ENCODE measurements around the gene TMEM132C.
"Not testable (repeated sequence)": the region's sequence is repeated elsewhere in the genome, so short reads cannot be mapped to it uniquely, and the experiment has no call there.

TMEM132C gene

GRCh38 chr12:128267131-128267622, at the start of gene TMEM132C:
TSS of gene TMEM132C (plus strand) at chr12:128267170. CDS start at chr12:128267403, 233 bp downstream.
- Mint-ChIP-seq H3K9me3 (peaks cover 1% of the 10 kb centered on the region), H3K27ac (no peak within 1 kb of the TSS), H3K4me1 (no peaks in the 10 kb centered on the region), H3K4me3 (no peak within 1 kb of the TSS), H3K27me3 (peaks cover 11% of the 10 kb centered on the region), H3K36me3 (no peaks in the 10 kb centered on the region)
- no peak for ATAC-seq (ENCODE audit: low read depth)
- no peak for DNase-seq (ENCODE audit: low spot score in 2 of 2)

DNA sequence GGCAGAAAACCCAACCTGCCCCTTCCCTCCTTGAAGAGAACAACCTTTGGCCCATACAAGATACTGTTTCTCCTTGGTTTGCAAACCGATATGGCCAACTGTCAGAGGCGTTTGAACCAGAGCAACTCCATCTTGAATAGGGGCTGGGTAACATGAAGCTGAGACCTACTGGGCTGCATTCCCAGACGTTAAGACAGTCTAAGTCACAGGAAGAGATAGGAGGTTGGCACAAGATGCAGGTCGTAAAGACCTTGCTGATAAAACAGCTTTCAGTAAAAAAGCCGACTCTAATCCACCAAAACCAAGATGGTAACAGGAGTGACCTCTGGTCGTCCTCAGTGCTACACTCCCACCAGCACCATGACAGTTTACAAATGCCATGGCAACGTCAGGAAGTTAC, 42.7 kb upstream of the TMEM132C start:
- Mint-ChIP-seq H3K36me3 (peaks cover 1% of the 10 kb centered on the region), H3K4me1 (no peaks in the 10 kb centered on the region), H3K27ac (no peak overlapping the region), H3K27me3 (peaks cover 3% of the 10 kb centered on the region), H3K4me3 (no peak overlapping the region), H3K9me3 (peaks cover 6% of the 10 kb centered on the region)
- no peak for ATAC-seq (ENCODE audit: low read depth)
- no peak for DNase-seq (ENCODE audit: low spot score in 2 of 2)

GRCh38 chr12:128228581-128228980, 38.4 kb upstream of the TMEM132C start:
- H3K36me3 Mint-ChIP-seq = no peaks in the 10 kb centered on the region
- ATAC-seq (ENCODE audit: low read depth) (no peak), DNase-seq (ENCODE audit: low spot score in 2 of 2) (no peak)
- H3K4me3 Mint-ChIP-seq = no peak overlapping the region
- peaks cover 3% of the 10 kb centered on the region for H3K27me3 Mint-ChIP-seq
- H3K4me1 Mint-ChIP-seq = no peaks in the 10 kb centered on the region
- H3K27ac Mint-ChIP-seq = no peak overlapping the region
- peaks cover 10% of the 10 kb centered on the region for H3K9me3 Mint-ChIP-seq

DNA sequence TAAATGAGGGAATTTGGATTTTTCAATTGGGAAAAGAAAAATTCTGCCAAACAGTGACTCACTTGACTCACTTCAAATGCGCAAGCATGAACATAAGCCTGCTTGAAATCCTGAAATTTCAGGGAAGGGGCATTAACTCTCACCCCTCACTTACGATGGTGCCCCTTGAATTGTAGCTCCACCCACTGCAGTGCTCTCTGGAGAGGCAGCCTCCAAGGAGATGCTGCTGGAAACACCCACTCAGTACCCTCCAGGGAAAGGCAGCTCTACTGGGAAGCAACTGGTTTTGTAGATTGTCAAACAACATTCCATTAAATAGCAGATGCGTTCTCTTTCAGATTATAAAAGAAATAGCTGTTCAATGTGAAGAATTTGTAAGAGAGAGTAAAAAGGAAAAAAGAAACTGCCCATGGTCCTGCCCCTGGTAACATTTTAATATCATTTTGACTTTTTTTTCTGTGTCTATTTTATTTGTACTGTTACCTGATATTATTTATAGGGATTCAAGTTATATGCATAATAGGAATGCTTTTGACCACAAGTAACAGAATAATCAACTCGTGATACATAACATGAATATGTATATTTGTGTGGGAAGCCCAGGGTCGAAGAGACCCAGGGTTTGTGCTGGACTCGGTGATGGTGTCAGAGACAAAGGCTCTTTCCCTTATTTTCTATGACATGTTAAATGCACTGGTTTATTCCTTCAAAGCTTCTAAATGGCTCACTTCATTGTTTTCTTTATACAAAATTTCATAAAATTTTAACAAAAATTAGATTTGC, 31.1 kb upstream of the TMEM132C start:
- no peak for DNase-seq (ENCODE audit: low spot score in 2 of 2)
- Mint-ChIP-seq H3K9me3 (peaks cover 10% of the 10 kb centered on the region), H3K4me3 (no peak overlapping the region), H3K27ac (no peak overlapping the region), H3K27me3 (peaks cover 1% of the 10 kb centered on the region), H3K4me1 (no peaks in the 10 kb centered on the region), H3K36me3 (peaks cover 1% of the 10 kb centered on the region)
- no peak for ATAC-seq (ENCODE audit: low read depth)

GRCh38 chr12:128236525-128236924, 30.4 kb upstream of the TMEM132C start:
- Mint-ChIP-seq H3K36me3 (peaks cover 1% of the 10 kb centered on the region), H3K9me3 (peaks cover 9% of the 10 kb centered on the region)

DNA sequence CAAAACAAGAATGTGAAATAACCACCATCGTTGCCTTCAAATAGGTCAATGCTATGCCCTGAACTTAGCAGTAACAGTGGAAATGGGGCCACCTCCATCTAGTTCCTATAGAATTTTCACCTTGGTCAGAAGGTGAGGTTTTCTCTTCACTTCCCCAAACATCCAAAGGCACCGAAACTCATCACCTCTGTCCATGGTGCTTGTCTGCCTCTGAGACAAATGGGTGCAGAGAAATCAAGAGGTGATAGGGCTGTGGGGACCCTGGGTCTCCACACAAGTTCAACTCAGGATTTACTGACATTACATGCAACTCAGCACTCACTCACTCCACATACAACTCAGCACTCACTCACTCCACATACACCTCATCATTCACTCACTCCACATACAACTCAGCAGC, 26.2 kb upstream of the TMEM132C start:
- no peak overlapping the region for H3K4me3 Mint-ChIP-seq
- ATAC-seq (ENCODE audit: low read depth) (no peak), DNase-seq (ENCODE audit: low spot score in 2 of 2) (no peak)
- H3K27ac Mint-ChIP-seq = no peak overlapping the region
- peaks cover 6% of the 10 kb centered on the region for H3K9me3 Mint-ChIP-seq
- no peaks in the 10 kb centered on the region for H3K4me1 Mint-ChIP-seq
- peaks cover 1% of the 10 kb centered on the region for H3K27me3 Mint-ChIP-seq
- H3K36me3 Mint-ChIP-seq = peaks cover 1% of the 10 kb centered on the region

More at GRCh38 chr12:128236525-128236924, 30.4 kb upstream of the TMEM132C start:
- no peak for ATAC-seq (ENCODE audit: low read depth)
- Mint-ChIP-seq H3K4me3 (no peak overlapping the region), H3K27me3 (peaks cover 1% of the 10 kb centered on the region), H3K27ac (no peak overlapping the region), H3K4me1 (no peaks in the 10 kb centered on the region)
- no peak for DNase-seq (ENCODE audit: low spot score in 2 of 2)

DNA sequence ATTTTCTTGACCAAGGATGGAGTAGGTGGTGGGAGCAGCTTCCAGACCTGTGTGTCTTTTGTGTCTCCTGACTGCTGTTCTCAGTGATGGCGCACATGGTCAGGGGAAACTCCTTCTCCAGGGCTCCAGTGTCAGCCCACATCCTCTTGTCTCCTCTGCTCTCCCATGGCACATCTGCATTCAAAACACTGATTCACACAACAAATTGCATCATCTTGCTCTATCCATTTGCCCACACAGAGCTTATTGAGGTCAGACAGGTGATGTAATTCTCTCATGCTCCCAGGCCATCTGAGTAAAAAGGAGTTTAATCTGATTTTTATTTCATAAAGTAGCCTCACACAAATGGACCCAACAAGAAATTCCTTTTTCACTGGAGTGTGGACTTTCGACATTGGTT, 21.8 kb upstream of the TMEM132C start:
- peaks cover 3% of the 10 kb centered on the region for H3K9me3 Mint-ChIP-seq

DNA sequence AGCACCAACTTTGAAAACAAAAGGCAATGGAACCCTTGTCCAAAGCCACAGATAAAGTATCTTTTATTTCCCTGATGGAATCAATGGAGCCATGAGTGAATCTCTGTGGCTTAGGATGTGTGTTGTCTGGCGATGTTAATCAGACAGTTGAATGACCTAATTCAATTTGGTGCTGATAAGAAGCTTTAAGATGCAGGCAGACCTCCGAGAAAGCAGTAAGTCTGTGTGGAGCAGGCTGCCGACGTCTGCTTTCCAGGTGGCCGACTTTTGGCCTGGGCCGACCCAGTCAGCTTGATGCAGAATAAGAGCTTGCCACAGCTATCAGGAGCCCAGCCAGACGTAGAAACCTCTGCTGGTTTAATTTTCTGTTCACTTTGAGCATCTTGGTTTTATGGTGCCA, 21.1 kb upstream of the TMEM132C start:
- peaks cover 5% of the 10 kb centered on the region for H3K9me3 Mint-ChIP-seq
- no peak for DNase-seq (ENCODE audit: low spot score in 2 of 2)
- no peaks in the 10 kb centered on the region for H3K27me3 Mint-ChIP-seq
- H3K36me3 Mint-ChIP-seq = no peaks in the 10 kb centered on the region
- H3K27ac Mint-ChIP-seq = no peak overlapping the region
- H3K4me3 Mint-ChIP-seq = no peak overlapping the region
- H3K4me1 Mint-ChIP-seq = no peaks in the 10 kb centered on the region
- ATAC-seq (ENCODE audit: low read depth) = no peak

More for the DNA sequence above, 21.8 kb upstream of the TMEM132C start:
- DNase-seq (ENCODE audit: low spot score in 2 of 2) (no peak), ATAC-seq (ENCODE audit: low read depth) (no peak)
- no peak overlapping the region for H3K4me3 Mint-ChIP-seq
- H3K36me3 Mint-ChIP-seq = no peaks in the 10 kb centered on the region
- H3K4me1 Mint-ChIP-seq = no peaks in the 10 kb centered on the region
- no peak overlapping the region for H3K27ac Mint-ChIP-seq
- H3K27me3 Mint-ChIP-seq = no peaks in the 10 kb centered on the region

DNA sequence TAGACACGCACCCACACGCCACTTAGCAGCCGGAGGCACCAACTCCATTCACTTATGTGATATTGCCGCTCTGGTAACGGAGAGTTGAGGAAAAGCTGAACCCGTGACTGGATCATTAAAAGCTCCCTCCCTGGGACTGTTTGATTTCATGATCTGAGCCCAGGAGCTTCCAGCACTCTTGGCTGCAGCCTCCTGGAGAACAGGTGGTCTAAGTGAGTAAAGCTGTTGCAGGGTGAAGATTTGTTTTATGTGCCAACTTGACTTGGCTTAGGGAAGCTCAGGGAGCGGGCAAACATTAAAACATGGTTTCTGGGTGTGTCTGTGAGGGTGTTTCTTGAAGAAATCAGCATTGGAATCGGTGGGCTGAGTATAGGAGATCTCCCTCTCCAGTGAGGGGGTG, 16.9 kb upstream of the TMEM132C start:
- DNase-seq (ENCODE audit: low spot score in 2 of 2) (no peak), ATAC-seq (ENCODE audit: low read depth) (no peak)
- no peak overlapping the region for H3K4me3 Mint-ChIP-seq
- no peaks in the 10 kb centered on the region for H3K36me3 Mint-ChIP-seq
- no peak overlapping the region for H3K27ac Mint-ChIP-seq
- H3K27me3 Mint-ChIP-seq = no peaks in the 10 kb centered on the region
- H3K9me3 Mint-ChIP-seq = peaks cover 5% of the 10 kb centered on the region
- no peaks in the 10 kb centered on the region for H3K4me1 Mint-ChIP-seq

DNA sequence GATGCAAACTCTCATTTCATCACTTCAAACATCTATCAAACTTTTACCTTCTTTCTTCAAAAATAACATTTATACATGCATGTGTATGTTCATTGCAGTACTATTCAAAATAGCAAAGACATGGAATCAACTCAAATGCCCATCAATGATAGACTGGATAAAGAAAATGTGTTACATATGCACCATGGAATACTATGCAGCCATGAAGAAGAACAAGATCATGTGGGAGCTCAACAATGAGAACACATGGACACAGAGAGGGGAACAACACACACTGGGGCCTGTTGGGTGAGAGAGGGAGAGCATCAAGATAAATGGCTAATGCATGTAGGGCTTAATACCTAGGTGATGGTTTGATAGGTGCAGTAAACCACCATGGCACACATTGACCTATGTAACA, 13.1 kb upstream of the TMEM132C start:
- not testable (repeated sequence) for H3K9me3 Mint-ChIP-seq; DNase-seq (ENCODE audit: low spot score in 2 of 2); H3K4me1 Mint-ChIP-seq; H3K27ac Mint-ChIP-seq; H3K4me3 Mint-ChIP-seq; ATAC-seq (ENCODE audit: low read depth); H3K27me3 Mint-ChIP-seq; H3K36me3 Mint-ChIP-seq

- ATAC-seq (ENCODE audit: low read depth) (no peak), DNase-seq (ENCODE audit: low spot score in 2 of 2) (no peak)
- no peaks in the 10 kb centered on the region for H3K4me1 Mint-ChIP-seq
- peaks cover 2% of the 10 kb centered on the region for H3K27me3 Mint-ChIP-seq
- H3K4me3 Mint-ChIP-seq = no peak overlapping the region
- H3K27ac Mint-ChIP-seq = no peak overlapping the region
- H3K36me3 Mint-ChIP-seq = no peaks in the 10 kb centered on the region
- H3K9me3 Mint-ChIP-seq = peaks cover 3% of the 10 kb centered on the region
Measured at GRCh38 chr12:128258866-128259555, 8.0 kb upstream of the TMEM132C start.

DNA sequence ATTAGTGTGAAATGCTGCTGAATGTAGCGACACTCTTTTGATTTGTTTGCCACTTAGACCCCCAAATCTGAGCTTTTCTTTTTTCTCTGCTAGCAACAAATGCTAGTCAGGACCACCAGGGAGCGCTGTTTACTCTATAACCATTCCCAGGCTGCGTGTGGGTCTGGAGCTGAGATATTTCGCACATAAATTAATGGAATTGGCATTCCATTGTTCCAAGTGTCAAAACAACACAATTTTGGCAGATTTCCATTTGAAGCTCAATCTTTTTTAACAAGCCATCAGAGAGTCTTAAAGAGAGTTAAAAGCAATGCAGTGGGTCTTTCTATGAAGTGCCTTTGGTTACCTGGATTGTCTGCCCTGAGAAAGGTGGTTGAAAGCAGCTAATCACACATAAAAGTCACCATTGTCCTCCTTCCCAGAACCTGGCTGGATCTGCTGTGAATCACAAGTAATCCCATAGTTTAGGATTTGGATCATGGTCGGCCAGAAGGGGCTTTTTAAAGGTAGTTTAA, 7.4 kb upstream of the TMEM132C start:
- Mint-ChIP-seq H3K36me3 (no peaks in the 10 kb centered on the region), H3K9me3 (peaks cover 3% of the 10 kb centered on the region), H3K4me1 (no peaks in the 10 kb centered on the region), H3K27me3 (peaks cover 3% of the 10 kb centered on the region), H3K27ac (no peak overlapping the region), H3K4me3 (no peak overlapping the region)
- ATAC-seq (ENCODE audit: low read depth) = no peak
- no peak for DNase-seq (ENCODE audit: low spot score in 2 of 2)

- ATAC-seq (ENCODE audit: low read depth) (no peak), DNase-seq (ENCODE audit: low spot score in 2 of 2) (no peak)
- peaks cover 1% of the 10 kb centered on the region for H3K9me3 Mint-ChIP-seq
- peaks cover 5% of the 10 kb centered on the region for H3K27me3 Mint-ChIP-seq
- H3K4me3 Mint-ChIP-seq = no peak overlapping the region
- H3K27ac Mint-ChIP-seq = no peak overlapping the region
- H3K4me1 Mint-ChIP-seq = no peaks in the 10 kb centered on the region
- no peaks in the 10 kb centered on the region for H3K36me3 Mint-ChIP-seq
Measured at GRCh38 chr12:128261757-128262156, 5.2 kb upstream of the TMEM132C start.

DNA sequence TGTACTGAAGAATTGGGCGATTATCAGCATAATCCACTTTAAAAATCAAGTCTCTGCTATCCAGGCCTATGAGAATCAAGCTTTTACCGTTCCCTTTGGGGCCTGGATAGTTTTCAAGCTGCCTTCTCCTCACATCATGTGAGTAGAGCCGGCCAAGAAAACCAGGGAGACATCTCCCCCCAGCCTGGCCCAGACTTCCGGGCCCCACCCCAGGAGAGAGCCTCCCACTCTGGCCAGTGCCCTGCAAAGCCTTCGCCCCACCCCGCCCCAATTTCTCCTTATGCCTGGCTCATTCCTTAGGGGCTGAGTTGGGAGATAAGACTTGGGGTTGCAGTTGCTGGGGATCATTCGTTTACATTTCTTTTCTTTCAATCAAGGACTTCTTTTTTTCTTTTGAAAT, 1.4 kb upstream of the TMEM132C start:
- no peak for ATAC-seq (ENCODE audit: low read depth)
- peaks cover 8% of the 10 kb centered on the region for H3K27me3 Mint-ChIP-seq
- no peak for DNase-seq (ENCODE audit: low spot score in 2 of 2)
- H3K36me3 Mint-ChIP-seq = no peaks in the 10 kb centered on the region
- peaks cover 1% of the 10 kb centered on the region for H3K9me3 Mint-ChIP-seq
- H3K4me1 Mint-ChIP-seq = no peaks in the 10 kb centered on the region
- H3K27ac Mint-ChIP-seq = no peak overlapping the region
- no peak overlapping the region for H3K4me3 Mint-ChIP-seq
